Panc1 (cell line): ENCODE results near the gene MYEF2. TPM values are rescaled to one million over a fixed set of nuclear protein-coding genes. Genes with fewer than 3 reads are reported as not detected.

Experiments
- ATAC-seq: fragments of 200-7000 bp; cut with Tn5 transposase; 2 replicates; pipeline ENCODE4 v1.9.1; 2020; ENCODE audit warnings: mild to moderate bottlenecking, moderate library complexity
- BruUV-seq: library from RNA; stranded (reverse); fragments of 400-500 nt; replicated peaks from 2 replicates; lab custom pipeline; 2021; lab: Mats Ljungman, UMichigan
- CTCF ChIA-PET: fragments of 300-600 bp; sonication (Branson Sonifier 250); formaldehyde crosslinking; loops from one replicate; lab custom pipeline; 2022; ENCODE audit warnings: antibody characterized with exemption; lab: Charles Lee
- POLR2A ChIA-PET: fragments of 300-600 bp; sonication (Branson Sonifier 250); formaldehyde crosslinking; loops from one replicate; lab custom pipeline; 2022; ENCODE audit warnings: antibody characterized with exemption; lab: Charles Lee
- DNase-seq: peaks from one replicate; pipeline ENCODE4 v3.0.0-alpha.2; 2010; ENCODE audit warnings: low read depth, low spot score
- H3K27ac ChIP-seq: 2 replicates; pipeline ENCODE4 v1.5.1; 2011; ENCODE audit warnings: mild to moderate bottlenecking, low read length, inconsistent platforms
- H3K27me3 ChIP-seq: fragments of 200-500 bp; sonication (Bioruptor generic); 2 replicates; pipeline ENCODE4 v1.6.0; 2014; ENCODE audit warnings: low read length, inconsistent platforms; ENCODE audit not compliant: control insufficient read depth, insufficient read depth
- H3K36me3 ChIP-seq: fragments of 200-500 bp; sonication (Bioruptor generic); 2 replicates; pipeline ENCODE4 v1.5.1; 2014; ENCODE audit warnings: inconsistent platforms, mild to moderate bottlenecking, low read length, moderate library complexity; ENCODE audit not compliant: control insufficient read depth, insufficient read depth
- H3K4me1 ChIP-seq: 2 replicates; pipeline ENCODE4 v1.5.1; 2011; ENCODE audit warnings: inconsistent platforms, mild to moderate bottlenecking, low read length, moderate library complexity; ENCODE audit not compliant: control insufficient read depth, insufficient read depth
- H3K4me3 ChIP-seq, 2 experiments: 2 replicates each; pipeline ENCODE4 v1.5.1; 2011 to 2012; ENCODE audit warnings: low read depth in 2 of 2, low read length in 2 of 2, mild to moderate bottlenecking in 2 of 2, inconsistent platforms in 1 of 2, moderate library complexity in 1 of 2
- H3K9me3 ChIP-seq: fragments of 200-500 bp; sonication (Bioruptor generic); 2 replicates; pipeline ENCODE4 v1.5.1; 2014; ENCODE audit warnings: low read depth, mild to moderate bottlenecking, inconsistent platforms, low read length, moderate library complexity; ENCODE audit not compliant: control insufficient read depth, insufficient read depth
- CTCF ChIP-seq: fragments of 450-650 bp; IDR thresholded peaks from 2 replicates; pipeline ENCODE4 v1.5.1; 2017; ENCODE audit warnings: mild to moderate bottlenecking
- POLR2AphosphoS5 ChIP-seq: IDR thresholded peaks from 2 replicates; pipeline ENCODE4 v1.6.1; 2012; ENCODE audit warnings: mild to moderate bottlenecking, low read depth, low read length, moderate library complexity
- REST ChIP-seq, 2 experiments: IDR thresholded peaks; 2 replicates each; pipeline ENCODE4 v1.6.1; 2011 to 2012; ENCODE audit warnings: low read depth in 2 of 2, control low read depth in 1 of 2, low read length in 1 of 2, mild to moderate bottlenecking in 1 of 2, moderate library complexity in 1 of 2; ENCODE audit not compliant: insufficient read depth in 1 of 2
- SIN3A ChIP-seq: IDR thresholded peaks from 2 replicates; pipeline ENCODE4 v1.6.1; 2012; ENCODE audit warnings: low read depth, mild to moderate bottlenecking, low read length, moderate library complexity, borderline replicate concordance; ENCODE audit not compliant: insufficient read depth
- TCF7L2 ChIP-seq: IDR thresholded peaks from 2 replicates; pipeline ENCODE4 v1.6.1; 2011; ENCODE audit warnings: mild to moderate bottlenecking, low read depth, low read length, inconsistent platforms
- in situ Hi-C: cut with HindIII; loops from 2 replicates; pipeline ENCODE4 v1.10.0; 2016; ENCODE audit warnings: low sequenced_read_pairs, low pct_unique_long_range_greater_than_20kb
- intact Hi-C: fragments of 100-400 bp; cut with micrococcal nuclease; formaldehyde crosslinking; loops from one replicate; pipeline ENCODE4 v1.10.0; 2022; ENCODE audit not compliant: unreplicated experiment
- total RNA-seq: library from RNA; stranded (reverse); gene quantifications from one replicate; pipeline ENCODE4 v1.2.1, GENCODE V29; 2021; ENCODE audit not compliant: unreplicated experiment

MYEF2 gene
- total RNA-seq, 1 experiment from 2014 or later: 71.3 TPM

GRCh38 chr15:48109856-48110531, 68.1 kb downstream of the MYEF2 start:
- no peak for ATAC-seq
- TF ChIP-seq TCF7L2: no peak
- TF ChIP-seq REST (IDR thresholded peaks at IDR 0.05; ENCODE audit: insufficient read depth in 1 of 2, low read depth in 2 of 2, low read length in 1 of 2): no peak
- no peak for TF ChIP-seq SIN3A
- TF ChIP-seq CTCF: no peak
- no peak for TF ChIP-seq POLR2AphosphoS5
- Histone ChIP-seq H3K4me3 (no peak overlapping the region), H3K27me3 (peaks cover 3% of the 10 kb centered on the region; the same call in 1 of the 2 replicates), H3K4me1 (no peaks in the 10 kb centered on the region), H3K27ac (no peak overlapping the region), H3K36me3 (no peaks in the 10 kb centered on the region), H3K9me3 (no peaks in the 10 kb centered on the region)
- no TSS peak for BruUV-seq
- POLR2A ChIA-PET: no interaction called here
- no peak for DNase-seq
- intact Hi-C loops: loop anchor here (5.0 kb wide), 1 partner anchor 142 kb away; no protein-coding TSS in a partner anchor
- in situ Hi-C loops: no loop called here
- CTCF ChIA-PET: no interaction called here

- Histone ChIP-seq H3K4me3 (no peak overlapping the region), H3K36me3 (no peaks in the 10 kb centered on the region), H3K9me3 (no peaks in the 10 kb centered on the region), H3K27me3 (peaks cover 3% of the 10 kb centered on the region), H3K27ac (no peak overlapping the region), H3K4me1 (no peaks in the 10 kb centered on the region)
- in situ Hi-C loops: no loop called here
- intact Hi-C loops: no loop called here
- POLR2A ChIA-PET: no interaction called here
- no TSS peak for BruUV-seq
- no peak for ATAC-seq
- DNase-seq: no peak
- TF ChIP-seq SIN3A (no peak), REST (IDR thresholded peaks at IDR 0.05; ENCODE audit: insufficient read depth in 1 of 2, low read depth in 2 of 2, low read length in 1 of 2) (no peak), TCF7L2 (no peak), POLR2AphosphoS5 (no peak), CTCF (no peak)
- CTCF ChIA-PET: no interaction called here
These were observed 68.9 kb downstream of the MYEF2 start for GRCh38 chr15:48109212-48109611.
